HEK293 (cell line): ENCODE data around the gene NFIX.

ENCODE experiments used
- CTCF ChIA-PET: fragments of 350-600 bp; formaldehyde crosslinking; extraction: SDS; loops from one replicate; lab custom pipeline; 2021; ENCODE audit warnings: antibody characterized with exemption; lab: Yijun Ruan, JAX
- POLR2A ChIA-PET: fragments of 300-600 bp; formaldehyde crosslinking; extraction: SDS; loops from one replicate; lab custom pipeline; 2020; ENCODE audit warnings: antibody characterized with exemption, inconsistent platforms; lab: Yijun Ruan, JAX
- H3K27ac ChIP-seq: fragments of 200-500 bp; sonication (Bioruptor generic); 2 replicates; pipeline ENCODE4 v1.5.1; 2014; ENCODE audit warnings: low read depth, low read length, control low read depth, inconsistent platforms; ENCODE audit errors: extremely low read depth
- H3K36me3 ChIP-seq, 2 experiments: fragments of 200-500 bp in 1 of 2; sonication (Bioruptor generic) in 1 of 2; 1 replicate in 1 of 2; 2 replicates in 1 of 2; pipeline ENCODE4 v1.5.1; 2014 to 2017; ENCODE audit warnings: inconsistent platforms in 2 of 2, low read length in 2 of 2; ENCODE audit not compliant: control insufficient read depth in 2 of 2, insufficient read depth in 1 of 2
- H3K4me1 ChIP-seq: fragments of 200-500 bp; sonication (Bioruptor generic); 2 replicates; pipeline ENCODE4 v1.5.1; 2014; ENCODE audit warnings: mild to moderate bottlenecking, low read length, inconsistent platforms; ENCODE audit not compliant: control insufficient read depth, insufficient read depth
- H3K4me3 ChIP-seq: 2 replicates; pipeline ENCODE4 v1.5.1; 2011; ENCODE audit warnings: low read depth, mild to moderate bottlenecking, control low read depth, low read length, moderate library complexity
- H3K9me3 ChIP-seq: fragments of 200-500 bp; sonication (Bioruptor generic); 2 replicates; pipeline ENCODE4 v1.5.1; 2014; ENCODE audit warnings: low read depth, low read length, inconsistent platforms; ENCODE audit not compliant: control insufficient read depth, insufficient read depth
- BCL11B ChIP-seq: fragments of 450-650 bp; formaldehyde crosslinking; IDR thresholded peaks from 2 replicates; pipeline ENCODE4 v1.5.1; 2016; ENCODE audit warnings: low read depth, missing biosample characterization, missing genetic modification characterization
- EGR2 ChIP-seq: fragments of 450-650 bp; formaldehyde crosslinking; IDR thresholded peaks from 2 replicates; pipeline ENCODE4 v1.5.1; 2016; ENCODE audit warnings: low read depth, missing biosample characterization, missing genetic modification characterization
- HOXA7 ChIP-seq: sonication (generic); formaldehyde crosslinking; IDR thresholded peaks from 2 replicates; pipeline ENCODE4 v1.8.1; 2022; ENCODE audit warnings: missing genetic modification reagents, borderline replicate concordance
- KLF16 ChIP-seq: fragments of 450-650 bp; formaldehyde crosslinking; IDR thresholded peaks from 2 replicates; pipeline ENCODE4 v1.5.1; 2017; ENCODE audit warnings: missing biosample characterization, missing genetic modification characterization
- PATZ1 ChIP-seq: fragments of 450-650 bp; formaldehyde crosslinking; IDR thresholded peaks from 2 replicates; pipeline ENCODE4 v1.5.1; 2016; ENCODE audit warnings: missing biosample characterization, missing genetic modification characterization
- SALL2 ChIP-seq: fragments of 450-650 bp; formaldehyde crosslinking; IDR thresholded peaks from 2 replicates; pipeline ENCODE4 v1.5.0; 2017; ENCODE audit warnings: missing biosample characterization, mild to moderate bottlenecking, missing genetic modification characterization, borderline replicate concordance
- SCRT1 ChIP-seq: fragments of 450-650 bp; formaldehyde crosslinking; IDR thresholded peaks from 2 replicates; pipeline ENCODE4 v1.5.1; 2016; ENCODE audit warnings: missing biosample characterization, missing genetic modification characterization, borderline replicate concordance
- SP3 ChIP-seq: fragments of 450-650 bp; formaldehyde crosslinking; IDR thresholded peaks from 2 replicates; pipeline ENCODE4 v1.5.1; 2016; ENCODE audit warnings: missing biosample characterization, missing genetic modification characterization
- SP7 ChIP-seq: fragments of 450-650 bp; formaldehyde crosslinking; IDR thresholded peaks from 2 replicates; pipeline ENCODE4 v1.5.1; 2016; ENCODE audit warnings: missing biosample characterization, missing genetic modification characterization
- ZBTB1 ChIP-seq: fragments of 450-650 bp; formaldehyde crosslinking; IDR thresholded peaks from 2 replicates; pipeline ENCODE4 v1.5.1; 2016; ENCODE audit warnings: missing biosample characterization, missing genetic modification characterization
- ZFHX2 ChIP-seq: fragments of 450-650 bp; formaldehyde crosslinking; conservative IDR thresholded peaks from 2 replicates; pipeline ENCODE4 v1.5.1; 2016; ENCODE audit warnings: missing biosample characterization, missing genetic modification characterization
- ZIC2 ChIP-seq: fragments of 450-650 bp; formaldehyde crosslinking; IDR thresholded peaks from 2 replicates; pipeline ENCODE4 v1.5.1; 2016; ENCODE audit warnings: missing biosample characterization, missing genetic modification characterization
- ZNF221 ChIP-seq: fragments of 450-650 bp; formaldehyde crosslinking; IDR thresholded peaks from 2 replicates; pipeline ENCODE4 v1.5.1; 2017; ENCODE audit warnings: missing biosample characterization, missing genetic modification characterization, borderline replicate concordance
- ZNF248 ChIP-seq: fragments of 450-650 bp; formaldehyde crosslinking; IDR thresholded peaks from 2 replicates; pipeline ENCODE4 v1.5.1; 2017; ENCODE audit warnings: missing biosample characterization, missing genetic modification characterization
- ZNF280C ChIP-seq: fragments of 450-650 bp; formaldehyde crosslinking; IDR thresholded peaks from 2 replicates; pipeline ENCODE4 v1.5.1; 2016; ENCODE audit warnings: missing biosample characterization, missing genetic modification characterization
- ZNF335 ChIP-seq: fragments of 450-650 bp; formaldehyde crosslinking; conservative IDR thresholded peaks from 2 replicates; pipeline ENCODE4 v1.5.1; 2016; ENCODE audit warnings: missing biosample characterization, missing genetic modification characterization
- ZNF354C ChIP-seq: fragments of 450-650 bp; formaldehyde crosslinking; IDR thresholded peaks from 2 replicates; pipeline ENCODE4 v1.5.1; 2016; ENCODE audit warnings: missing biosample characterization, missing genetic modification characterization, low read depth, borderline replicate concordance
- ZNF404 ChIP-seq: fragments of 450-650 bp; formaldehyde crosslinking; IDR thresholded peaks from 2 replicates; pipeline ENCODE4 v1.5.1; 2017; ENCODE audit warnings: missing biosample characterization, missing genetic modification characterization
- ZNF473 ChIP-seq: fragments of 450-650 bp; formaldehyde crosslinking; IDR thresholded peaks from 2 replicates; pipeline ENCODE4 v1.5.1; 2017; ENCODE audit warnings: missing biosample characterization, missing genetic modification characterization
- ZNF521 ChIP-seq: fragments of 450-650 bp; formaldehyde crosslinking; IDR thresholded peaks from 2 replicates; pipeline ENCODE4 v1.5.1; 2017; ENCODE audit warnings: missing biosample characterization, mild to moderate bottlenecking, missing genetic modification characterization
- ZNF561 ChIP-seq: fragments of 450-650 bp; IDR thresholded peaks from 2 replicates; pipeline ENCODE4 v1.5.1; 2018; ENCODE audit warnings: missing biosample characterization, missing genetic modification characterization, borderline replicate concordance
- ZNF623 ChIP-seq: fragments of 450-650 bp; formaldehyde crosslinking; IDR thresholded peaks from 2 replicates; pipeline ENCODE4 v1.5.1; 2016; ENCODE audit warnings: missing biosample characterization, missing genetic modification characterization
- ZNF626 ChIP-seq: fragments of 450-650 bp; sonication (Bioruptor Pico); formaldehyde crosslinking; IDR thresholded peaks from 2 replicates; pipeline ENCODE4 v1.5.1; 2018; ENCODE audit warnings: missing biosample characterization, missing genetic modification characterization, inconsistent platforms
- ZNF629 ChIP-seq: fragments of 450-650 bp; formaldehyde crosslinking; IDR thresholded peaks from 2 replicates; pipeline ENCODE4 v1.5.1; 2017; ENCODE audit warnings: missing biosample characterization, missing genetic modification characterization
- ZNF664 ChIP-seq: fragments of 450-650 bp; formaldehyde crosslinking; IDR thresholded peaks from 2 replicates; pipeline ENCODE4 v1.5.1; 2016; ENCODE audit warnings: missing biosample characterization, missing genetic modification characterization
- ZNF670 ChIP-seq: fragments of 450-650 bp; formaldehyde crosslinking; IDR thresholded peaks from 2 replicates; pipeline ENCODE4 v1.5.1; 2016; ENCODE audit warnings: missing biosample characterization, missing genetic modification characterization, low read depth
- ZNF707 ChIP-seq: fragments of 450-650 bp; formaldehyde crosslinking; IDR thresholded peaks from 2 replicates; pipeline ENCODE4 v1.5.1; 2016; ENCODE audit warnings: missing biosample characterization, missing genetic modification characterization
- ZNF747 ChIP-seq: fragments of 450-650 bp; formaldehyde crosslinking; IDR thresholded peaks from 2 replicates; pipeline ENCODE4 v1.5.1; 2016; ENCODE audit warnings: missing biosample characterization, missing genetic modification characterization
- ZNF76 ChIP-seq: fragments of 450-650 bp; formaldehyde crosslinking; IDR thresholded peaks from 2 replicates; pipeline ENCODE4; 2016; ENCODE audit warnings: low read depth, missing biosample characterization, missing genetic modification characterization, borderline replicate concordance
- ZNF785 ChIP-seq: fragments of 450-650 bp; formaldehyde crosslinking; IDR thresholded peaks from 2 replicates; pipeline ENCODE4 v1.5.1; 2016; ENCODE audit warnings: missing biosample characterization, missing genetic modification characterization
- TF ChIP-seq, protein P1 (sequence below): fragments of 450-650 bp; formaldehyde crosslinking; conservative IDR thresholded peaks from 2 replicates; pipeline ENCODE4 v1.5.1; 2016; ENCODE audit warnings: low read depth, missing biosample characterization, missing genetic modification characterization

The NFIX gene

GRCh38 chr19:12945479-12946091 lies 49.7 kb upstream of the NFIX start, which contains the start of gene RAD23A:
Gene RAD23A (plus strand): TSS chr19:12945862. CDS start chr19:12945949, 87 bp downstream.
- POLR2A ChIA-PET = interaction anchor here (0.9 to 2.1 kb wide), 5 partner anchors 8 to 148 kb away, joined by 3 to 12 read pairs (median 5); partner anchors contain the start of gene CALR
- CTCF ChIA-PET = interaction anchor here (0.6 to 6.2 kb wide), 3 partner anchors 20 to 1096 kb away, joined by 3 to 31 read pairs (median 3); no protein-coding TSS in a partner anchor
- peaks cover 48 to 77% of the 10 kb centered on the region in 2 experiments for H3K36me3 ChIP-seq
- no peak for TF ChIP-seq ZNF354C (tag by site-specific recombination)
- TF ChIP-seq, protein P1, sequence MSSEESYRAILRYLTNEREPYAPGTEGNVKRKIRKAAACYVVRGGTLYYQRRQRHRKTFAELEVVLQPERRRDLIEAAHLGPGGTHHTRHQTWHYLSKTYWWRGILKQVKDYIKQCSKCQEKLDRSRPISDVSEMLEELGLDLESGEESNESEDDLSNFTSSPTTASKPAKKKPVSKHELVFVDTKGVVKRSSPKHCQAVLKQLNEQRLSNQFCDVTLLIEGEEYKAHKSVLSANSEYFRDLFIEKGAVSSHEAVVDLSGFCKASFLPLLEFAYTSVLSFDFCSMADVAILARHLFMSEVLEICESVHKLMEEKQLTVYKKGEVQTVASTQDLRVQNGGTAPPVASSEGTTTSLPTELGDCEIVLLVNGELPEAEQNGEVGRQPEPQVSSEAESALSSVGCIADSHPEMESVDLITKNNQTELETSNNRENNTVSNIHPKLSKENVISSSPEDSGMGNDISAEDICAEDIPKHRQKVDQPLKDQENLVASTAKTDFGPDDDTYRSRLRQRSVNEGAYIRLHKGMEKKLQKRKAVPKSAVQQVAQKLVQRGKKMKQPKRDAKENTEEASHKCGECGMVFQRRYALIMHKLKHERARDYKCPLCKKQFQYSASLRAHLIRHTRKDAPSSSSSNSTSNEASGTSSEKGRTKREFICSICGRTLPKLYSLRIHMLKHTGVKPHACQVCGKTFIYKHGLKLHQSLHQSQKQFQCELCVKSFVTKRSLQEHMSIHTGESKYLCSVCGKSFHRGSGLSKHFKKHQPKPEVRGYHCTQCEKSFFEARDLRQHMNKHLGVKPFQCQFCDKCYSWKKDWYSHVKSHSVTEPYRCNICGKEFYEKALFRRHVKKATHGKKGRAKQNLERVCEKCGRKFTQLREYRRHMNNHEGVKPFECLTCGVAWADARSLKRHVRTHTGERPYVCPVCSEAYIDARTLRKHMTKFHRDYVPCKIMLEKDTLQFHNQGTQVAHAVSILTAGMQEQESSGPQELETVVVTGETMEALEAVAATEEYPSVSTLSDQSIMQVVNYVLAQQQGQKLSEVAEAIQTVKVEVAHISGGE (tag by site-specific recombination) = peak; percentile 74
- TF ChIP-seq EGR2 (tag by site-specific recombination) = no peak
- TF ChIP-seq BCL11B (tag by site-specific recombination) = no peak
- TF ChIP-seq ZNF473 = no peak
- TF ChIP-seq SP3 (tag by site-specific recombination) = peak; percentile 87
- TF ChIP-seq SP7 = peak; percentile 84
- no peak for TF ChIP-seq ZNF404 (tag by site-specific recombination)
- peak; percentile 78 for TF ChIP-seq ZNF76 (tag by site-specific recombination)
- no peak for TF ChIP-seq HOXA7
- TF ChIP-seq ZNF747 (tag by site-specific recombination) = no peak
- TF ChIP-seq ZNF221 (tag by site-specific recombination) = no peak
- peak; percentile 100 for TF ChIP-seq ZNF629 (tag by site-specific recombination)
- TF ChIP-seq ZNF280C (tag by site-specific recombination) = no peak
- no peak for TF ChIP-seq ZNF707 (tag by site-specific recombination)
- peak; percentile 60; the same call in 1 of the 2 replicates for TF ChIP-seq ZNF335 (tag by site-specific recombination)
- no peak for TF ChIP-seq SCRT1
- TF ChIP-seq ZNF623 (tag by site-specific recombination) = no peak
- no peak for TF ChIP-seq ZNF664
- no peak for TF ChIP-seq ZIC2 (tag by site-specific recombination)
- TF ChIP-seq ZNF521 (tag by site-specific recombination) = no peak
- no peak; the same call in 1 of the 2 replicates for TF ChIP-seq PATZ1 (tag by site-specific recombination)
- TF ChIP-seq ZBTB1 (tag by site-specific recombination) = 0 out of 2 replicates have a peak, but pooled peaks have one; percentile 12
- TF ChIP-seq SALL2 = no peak
- no peak for TF ChIP-seq ZNF785 (tag by site-specific recombination)
- TF ChIP-seq ZNF670 (tag by site-specific recombination) = no peak
- TF ChIP-seq ZNF561 (tag by site-specific recombination) = peak; percentile 43; the same call in 1 of the 2 replicates
- no peak for TF ChIP-seq ZNF626
- no peak for TF ChIP-seq ZNF248 (tag by site-specific recombination)
- TF ChIP-seq ZFHX2 (tag by site-specific recombination) = no peak
- peak; percentile 74 for TF ChIP-seq KLF16

More at GRCh38 chr19:12945479-12946091, 49.7 kb upstream of the NFIX start, which contains the start of gene RAD23A:
- Histone ChIP-seq H3K9me3 (no peaks in the 10 kb centered on the region), H3K27ac (peak within 1 kb of the TSS; percentile 83), H3K4me3 (peak within 1 kb of the TSS; percentile 84), H3K4me1 (peaks cover 3% of the 10 kb centered on the region; the same call in 1 of the 2 replicates)
